HG03457 (cell line): Measurements from ENCODE around the gene AXL.

ENCODE experiments used
- ATAC-seq: cut with Tn5 transposase; IDR thresholded peaks from one replicate; pipeline ENCODE4 v1.9.1; 2021; ENCODE audit warnings: moderate number of reproducible peaks; ENCODE audit not compliant: unreplicated experiment

AXL gene

GRCh38 chr19:41233748-41234240, 14.8 kb downstream of the AXL start:
- no peak for ATAC-seq

- no peak for ATAC-seq
Measured at GRCh38 chr19:41234512-41235168, 15.6 kb downstream of the AXL start.

- no peak for ATAC-seq
Measured at GRCh38 chr19:41235480-41235879, 16.5 kb downstream of the AXL start.

- ATAC-seq: no peak
Measured at GRCh38 chr19:41238244-41238643, 19.2 kb downstream of the AXL start.

GRCh38 chr19:41239363-41239762, 20.3 kb downstream of the AXL start:
- ATAC-seq: no peak

GRCh38 chr19:41239961-41240574, 21.0 kb downstream of the AXL start:
- no peak for ATAC-seq

- ATAC-seq: no peak
Measured at GRCh38 chr19:41241859-41242258, 22.8 kb downstream of the AXL start.

- ATAC-seq: no peak
Measured at GRCh38 chr19:41244117-41244516, 25.1 kb downstream of the AXL start.

- no peak for ATAC-seq
Measured at GRCh38 chr19:41245843-41246242, 26.8 kb downstream of the AXL start.

GRCh38 chr19:41248895-41249294, 29.9 kb downstream of the AXL start:
- no peak for ATAC-seq

GRCh38 chr19:41249707-41250423, 30.8 kb downstream of the AXL start:
- no peak for ATAC-seq

- no peak for ATAC-seq
Measured at GRCh38 chr19:41253660-41254059, 34.6 kb downstream of the AXL start.

- no peak for ATAC-seq
Measured at GRCh38 chr19:41255171-41255570, 36.1 kb downstream of the AXL start.

- ATAC-seq: no peak
Measured at GRCh38 chr19:41261474-41262190, 42.6 kb downstream of the AXL start.

GRCh38 chr19:41263042-41263849, 44.2 kb downstream of the AXL start:
- ATAC-seq: peak; percentile 20

- peak; percentile 56 for ATAC-seq
Measured at GRCh38 chr19:41263850-41264580, 45.0 kb downstream of the AXL start, which contains the start of gene HNRNPUL1. Gene HNRNPUL1 (plus strand): TSS chr19:41264372. CDS start chr19:41264504, 132 bp downstream.

- no peak for ATAC-seq
Measured at GRCh38 chr19:41264581-41265394, 45.8 kb downstream of the AXL start.

GRCh38 chr19:41265395-41266153, 46.6 kb downstream of the AXL start:
- ATAC-seq: no peak
